ENCODE data around the gene NRTN.

Gene NRTN

DNA sequence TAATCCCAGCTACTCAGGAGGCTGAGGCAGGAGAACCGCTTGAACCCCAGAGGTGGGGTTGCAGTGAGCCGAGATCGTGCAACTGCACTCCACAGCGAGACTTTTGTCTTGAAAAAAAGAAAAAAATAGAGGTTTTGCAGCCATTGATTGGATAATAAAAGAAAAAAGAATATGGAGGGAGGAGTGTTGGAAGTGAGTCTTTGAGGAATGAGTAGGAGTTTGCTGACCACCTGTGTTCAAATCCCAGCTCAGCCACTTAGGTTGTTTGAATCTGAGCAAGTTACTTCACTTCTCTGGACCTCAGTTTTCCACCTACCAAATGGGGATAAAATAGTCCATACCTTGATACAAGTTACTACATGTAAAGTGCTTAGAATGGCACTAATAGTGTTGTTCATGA lies 6.2 kb downstream of the NRTN start:
- in situ Hi-C loops (cut with HindIII; ENCODE audit: low sequenced_read_pairs): no loop called here

DNA sequence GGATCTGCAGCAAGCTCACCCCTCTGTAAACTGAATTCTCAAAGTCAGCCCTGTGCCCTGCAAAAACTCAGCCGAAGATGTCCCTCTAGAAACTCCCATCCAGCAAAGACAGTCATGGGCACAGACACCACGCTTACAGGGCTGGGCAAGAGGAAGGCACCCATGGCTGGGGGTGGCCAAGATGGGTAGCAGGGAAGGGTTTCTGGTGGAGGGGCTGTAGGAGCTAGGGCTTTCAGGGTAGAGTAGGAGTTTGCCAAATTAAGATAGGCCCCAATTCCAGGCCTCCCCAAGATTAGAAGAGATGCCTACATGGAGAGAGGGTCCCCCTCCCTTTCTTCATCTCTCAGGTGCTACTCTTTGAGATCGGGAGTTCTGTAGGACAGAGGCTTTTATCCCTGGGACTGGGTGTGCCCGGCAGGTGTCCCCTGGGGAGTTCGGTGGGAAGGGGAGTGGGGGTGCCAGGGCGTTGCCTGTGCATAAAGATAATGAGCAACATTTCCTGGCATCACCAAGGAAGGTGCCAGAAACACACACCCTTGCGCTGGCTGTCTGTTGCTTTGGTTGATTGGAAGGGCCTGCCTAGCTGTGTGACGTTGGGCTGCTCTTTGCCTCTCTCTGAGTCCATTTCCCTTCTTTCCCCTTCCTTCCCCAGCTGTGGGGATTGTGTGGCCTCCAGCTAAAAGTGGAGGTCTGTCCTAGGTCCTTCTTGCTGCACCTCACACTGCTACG lies 9.4 kb downstream of the NRTN start:
- in situ Hi-C loops (cut with HindIII; ENCODE audit: low sequenced_read_pairs): no loop called here

GRCh38 chr19:5814852-5815246 lies 10.0 kb downstream of the NRTN start:
- in situ Hi-C loops (cut with HindIII; ENCODE audit: low sequenced_read_pairs): no loop called here

DNA sequence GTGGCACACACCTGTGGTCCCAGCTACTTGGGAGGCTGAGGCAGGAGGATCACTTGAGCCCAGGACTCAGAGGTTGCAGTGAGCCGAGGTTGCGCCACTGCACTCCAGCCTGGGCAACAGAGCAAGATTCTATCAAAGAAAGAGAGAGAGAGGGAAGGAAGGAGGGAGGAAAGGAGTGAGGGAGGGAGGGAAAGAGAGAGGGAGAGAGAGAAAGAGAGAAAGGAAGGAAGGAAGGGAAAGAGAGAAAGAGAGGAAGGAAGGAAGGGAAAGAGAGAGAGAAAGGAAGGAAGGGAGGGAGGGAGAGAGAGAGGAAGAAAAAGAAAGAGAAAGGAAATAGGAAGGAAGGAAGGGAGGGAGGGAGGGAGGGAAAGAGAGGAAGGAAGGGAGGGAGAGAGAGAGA lies 12.4 kb downstream of the NRTN start:
- in situ Hi-C loops (cut with HindIII; ENCODE audit: low sequenced_read_pairs): no loop called here

- in situ Hi-C loops (cut with HindIII; ENCODE audit: low sequenced_read_pairs): no loop called here
Observed at GRCh38 chr19:5818594-5818993, 13.7 kb downstream of the NRTN start.

DNA sequence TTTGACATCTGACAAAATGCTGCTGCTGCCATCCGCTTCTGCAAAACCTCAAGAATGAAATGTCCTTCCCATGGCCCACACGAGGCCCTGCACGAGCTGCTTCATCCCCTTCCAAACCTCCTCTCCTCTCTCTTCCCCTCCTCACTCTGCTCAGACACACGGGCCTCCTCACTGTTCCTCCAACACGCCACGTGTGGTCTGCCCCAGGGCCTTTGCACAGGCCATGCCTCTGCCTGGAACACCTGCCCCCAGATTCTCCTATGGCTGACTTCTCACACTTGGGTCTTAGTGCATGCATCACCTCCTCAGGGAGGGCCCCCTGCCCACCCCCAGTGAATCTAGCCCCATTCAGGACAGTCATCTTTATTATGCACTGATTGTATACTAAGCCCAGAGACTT lies 15.9 kb downstream of the NRTN start:
- in situ Hi-C loops (cut with HindIII; ENCODE audit: low sequenced_read_pairs): no loop called here

GRCh38 chr19:5821521-5822180 lies 16.8 kb downstream of the NRTN start:
- in situ Hi-C loops (cut with HindIII; ENCODE audit: low sequenced_read_pairs): no loop called here

GRCh38 chr19:5822181-5822844 lies 17.4 kb downstream of the NRTN start:
- in situ Hi-C loops (cut with HindIII; ENCODE audit: low sequenced_read_pairs): no loop called here

DNA sequence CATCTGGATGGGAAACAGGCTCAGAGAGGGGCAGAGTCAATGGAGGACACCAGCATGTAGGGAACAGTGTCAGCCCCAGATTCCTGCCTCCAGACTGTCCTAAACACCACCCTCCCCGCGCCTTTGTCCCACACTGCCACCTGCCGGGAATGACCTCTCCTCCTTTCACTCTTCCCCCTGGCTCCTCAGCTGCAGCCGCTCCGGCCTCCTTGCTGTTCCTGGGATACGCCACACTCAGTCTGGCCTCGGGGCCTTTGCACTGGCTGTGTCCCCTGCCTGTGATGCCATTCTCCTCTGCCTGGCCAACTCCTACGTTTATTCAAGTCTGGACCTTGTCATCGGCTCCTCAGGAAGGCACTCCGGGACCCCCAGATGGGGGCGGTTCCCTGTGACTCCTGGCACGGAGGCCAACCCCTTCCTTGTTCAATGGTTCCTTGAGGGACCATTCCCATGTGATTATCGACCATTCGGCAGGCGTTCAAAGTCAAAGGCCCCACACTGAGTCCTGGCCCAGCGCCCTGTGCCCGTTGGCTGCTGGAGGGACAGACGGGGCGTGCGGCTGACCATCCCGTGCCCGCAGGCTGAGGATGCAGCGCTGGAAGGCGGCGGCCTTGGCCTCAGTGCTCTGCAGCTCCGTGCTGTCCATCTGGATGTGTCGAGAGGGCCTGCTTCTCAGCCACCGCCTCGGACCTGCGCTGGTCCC lies 18.9 kb downstream of the NRTN start:
- in situ Hi-C loops (cut with HindIII; ENCODE audit: low sequenced_read_pairs): no loop called here

GRCh38 chr19:5824751-5825150 lies 19.9 kb downstream of the NRTN start:
- in situ Hi-C loops (cut with HindIII; ENCODE audit: low sequenced_read_pairs): no loop called here

DNA sequence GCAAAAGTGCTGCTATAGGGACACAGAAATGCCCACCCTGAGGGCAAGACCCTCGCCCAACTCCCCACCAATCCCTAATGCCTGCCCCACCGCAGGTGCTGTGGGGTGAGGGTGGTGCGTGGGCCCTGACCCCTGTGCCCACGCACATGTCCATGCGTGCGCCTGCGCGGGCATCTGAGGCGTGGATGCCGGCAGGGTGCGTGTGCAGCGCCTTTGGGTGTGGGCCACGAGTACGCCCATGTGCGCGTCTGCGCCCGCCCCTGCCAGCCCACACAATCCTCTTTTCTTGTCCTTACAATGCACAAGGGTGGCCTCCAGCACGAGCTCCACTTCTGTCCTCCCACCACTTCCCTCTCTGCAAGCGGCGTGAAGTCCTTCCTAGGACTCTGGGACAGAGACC lies 20.3 kb downstream of the NRTN start:
- in situ Hi-C loops (cut with HindIII; ENCODE audit: low sequenced_read_pairs): no loop called here

- in situ Hi-C loops (cut with HindIII; ENCODE audit: low sequenced_read_pairs): no loop called here
Observed at GRCh38 chr19:5826531-5827341, 21.9 kb downstream of the NRTN start.

DNA sequence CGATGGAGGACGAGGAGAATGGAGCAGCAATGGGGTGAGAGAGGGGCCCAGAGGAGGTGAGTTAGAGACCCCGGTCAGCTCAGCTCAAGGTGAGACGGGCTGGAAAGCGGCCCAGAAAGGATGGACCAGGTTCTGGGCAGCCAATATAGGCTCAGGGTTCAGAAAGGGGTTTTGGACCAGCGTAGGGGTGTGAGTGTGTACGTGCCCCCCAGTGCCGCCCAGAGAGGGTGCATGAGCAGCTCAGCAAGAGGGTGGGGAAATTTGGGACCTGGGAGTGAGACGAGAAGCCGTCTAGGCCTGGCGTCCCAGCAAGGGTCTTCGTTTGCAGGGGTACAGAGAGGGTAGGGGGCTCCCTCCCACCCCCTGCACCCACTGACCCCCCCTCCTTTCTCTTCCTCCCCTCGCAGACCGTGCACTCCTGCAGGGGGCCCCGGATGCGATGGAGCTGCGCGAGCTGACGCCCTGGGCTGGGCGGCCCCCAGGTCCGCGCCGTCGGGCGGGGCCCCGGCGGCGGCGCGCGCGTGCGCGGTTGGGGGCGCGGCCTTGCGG lies 22.5 kb downstream of the NRTN start:
- in situ Hi-C loops (cut with HindIII; ENCODE audit: low sequenced_read_pairs): no loop called here

DNA sequence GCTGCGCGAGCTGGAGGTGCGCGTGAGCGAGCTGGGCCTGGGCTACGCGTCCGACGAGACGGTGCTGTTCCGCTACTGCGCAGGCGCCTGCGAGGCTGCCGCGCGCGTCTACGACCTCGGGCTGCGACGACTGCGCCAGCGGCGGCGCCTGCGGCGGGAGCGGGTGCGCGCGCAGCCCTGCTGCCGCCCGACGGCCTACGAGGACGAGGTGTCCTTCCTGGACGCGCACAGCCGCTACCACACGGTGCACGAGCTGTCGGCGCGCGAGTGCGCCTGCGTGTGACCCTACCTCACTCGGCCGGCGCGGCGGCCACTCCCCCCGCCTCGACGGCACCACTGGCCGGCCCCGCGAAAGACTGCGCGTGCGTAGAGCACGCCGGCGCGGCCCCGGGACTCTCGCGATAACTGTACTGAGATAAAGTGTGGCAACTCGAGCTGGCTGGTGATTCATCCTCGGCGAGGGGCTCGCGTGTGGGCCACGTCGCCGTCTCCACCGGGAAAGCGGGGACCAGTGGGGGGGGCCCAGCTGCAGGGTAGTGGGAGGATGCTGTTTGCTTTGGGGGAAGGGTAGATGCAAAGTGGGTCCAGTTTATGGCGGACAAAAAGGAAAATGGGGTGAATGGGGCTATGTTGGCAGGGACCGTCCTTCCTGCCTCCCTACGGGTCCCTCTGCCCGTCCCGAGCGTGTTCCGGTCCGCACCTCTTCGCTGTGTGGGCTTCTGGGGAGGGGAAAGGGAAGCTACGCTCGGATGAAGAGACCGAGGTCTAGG lies 23.2 kb downstream of the NRTN start:
- in situ Hi-C loops (cut with HindIII; ENCODE audit: low sequenced_read_pairs): no loop called here

- in situ Hi-C loops (cut with HindIII; ENCODE audit: low sequenced_read_pairs): no loop called here
Observed at GRCh38 chr19:5828661-5829566, 24.0 kb downstream of the NRTN start.

DNA sequence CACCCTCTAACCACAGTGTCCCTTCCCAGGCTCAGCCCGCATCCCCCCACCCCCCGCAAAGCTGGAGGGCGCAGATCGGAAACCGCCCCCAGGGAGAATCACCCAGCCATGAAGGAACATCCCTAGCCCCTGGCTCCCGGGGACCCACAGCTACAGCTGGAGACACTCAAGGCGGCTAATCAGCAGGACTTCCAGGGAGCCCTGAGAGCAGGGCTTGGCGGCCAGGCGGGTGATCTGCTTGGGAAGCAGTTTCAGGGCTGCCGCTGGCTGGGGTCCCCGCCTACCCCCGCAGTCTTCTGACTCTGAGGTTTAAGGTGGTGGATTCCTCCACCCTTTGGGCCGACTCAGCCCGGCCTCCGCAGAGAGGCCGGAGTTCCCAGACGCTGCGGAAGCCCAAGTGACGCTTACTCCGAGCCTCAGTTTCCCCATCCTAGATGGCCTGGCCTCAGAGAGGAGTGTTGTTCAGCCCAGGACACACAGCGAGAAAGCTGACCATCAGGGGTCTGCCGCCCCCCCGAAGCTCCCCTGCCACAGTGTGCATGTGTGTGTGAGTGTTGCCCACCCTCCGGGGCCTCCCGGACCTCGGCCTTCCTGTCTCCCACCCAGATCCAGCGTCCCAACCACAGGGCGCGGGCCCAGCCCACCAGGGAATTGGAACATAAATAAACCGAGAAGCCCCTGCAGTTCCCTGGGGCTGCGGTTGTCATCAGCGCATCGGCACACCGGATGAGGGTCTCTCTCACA lies 24.9 kb downstream of the NRTN start:
- in situ Hi-C loops (cut with HindIII; ENCODE audit: low sequenced_read_pairs): no loop called here

DNA sequence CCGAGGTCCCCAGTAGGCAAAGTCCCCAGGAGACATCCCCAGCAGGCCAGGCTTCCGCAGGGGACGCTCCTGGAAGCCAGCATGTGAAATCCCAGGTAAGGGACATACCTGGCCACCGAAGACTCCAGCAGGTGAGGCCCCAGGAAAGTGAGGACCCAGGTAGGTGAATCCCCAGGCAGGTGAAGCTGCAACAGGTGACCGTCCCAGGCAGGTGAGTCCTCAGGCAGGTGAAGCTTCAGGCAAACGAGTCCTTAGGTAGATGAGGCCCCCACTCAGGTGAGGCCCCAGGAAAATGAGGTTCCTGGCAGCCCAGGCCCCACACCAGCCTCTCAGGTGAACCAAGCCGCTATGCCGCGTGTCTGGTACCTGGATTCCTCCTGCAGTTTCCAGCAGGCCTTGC lies 26.3 kb downstream of the NRTN start:
- in situ Hi-C loops (cut with HindIII; ENCODE audit: low sequenced_read_pairs): no loop called here

- in situ Hi-C loops (cut with HindIII; ENCODE audit: low sequenced_read_pairs): no loop called here
Observed at GRCh38 chr19:5832061-5832460, 27.2 kb downstream of the NRTN start.

All from DLD1 (cell line).